Measurements from ENCODE around the gene CAP2.

Gene CAP2

GRCh38 chr6:17418281-17419188 is 25.1 kb downstream of the CAP2 start:
- ATAC-seq (ENCODE audit: insufficient read depth, low read depth) (no peak), DNase-seq (no peak)
- TF ChIP-seq CTCF (IDR thresholded peaks at IDR 0.05; ENCODE audit: borderline replicate concordance, extremely low read depth, low read length, poor library complexity, severe bottlenecking) (no peak), EZH2 (IDR thresholded peaks at IDR 0.05; ENCODE audit: borderline replicate concordance, low read depth, low read length, severe bottlenecking) (no peak)
- Histone ChIP-seq H4K20me1 (ENCODE audit: insufficient read depth, low read length) (no peaks in the 10 kb centered on the region), H3K27ac (ENCODE audit: low read length) (no peak overlapping the region), H3K36me3 (ENCODE audit: insufficient read depth, low read length) (no peaks in the 10 kb centered on the region), H3K4me2 (ENCODE audit: insufficient read depth, low read length) (no peak overlapping the region), H3K4me3 (ENCODE audit: low read depth in 1 of 2, low read length in 2 of 2) (no peak overlapping the region), H3K27me3 (ENCODE audit: insufficient read depth, low read length, poor library complexity) (no peaks in the 10 kb centered on the region), H3K9ac (ENCODE audit: low read depth, low read length) (no peak overlapping the region), H3K9me3 (ENCODE audit: insufficient read depth, low read length, severe bottlenecking) (no peaks in the 10 kb centered on the region), H3K79me2 (ENCODE audit: insufficient read depth, low read length) (no peaks in the 10 kb centered on the region), H3K4me1 (ENCODE audit: insufficient read depth, low read length) (no peaks in the 10 kb centered on the region), H2AFZ (ENCODE audit: low read depth, low read length) (no peak overlapping the region)

- TF ChIP-seq CTCF (IDR thresholded peaks at IDR 0.05; ENCODE audit: borderline replicate concordance, extremely low read depth, low read length, poor library complexity, severe bottlenecking) = no peak
- TF ChIP-seq EZH2 (IDR thresholded peaks at IDR 0.05; ENCODE audit: borderline replicate concordance, low read depth, low read length, severe bottlenecking) = no peak
- no peaks in the 10 kb centered on the region for H3K9me3 ChIP-seq (ENCODE audit: insufficient read depth, low read length, severe bottlenecking)
- ATAC-seq (ENCODE audit: insufficient read depth, low read depth) (no peak), DNase-seq (no peak)
- no peak overlapping the region for H3K4me3 ChIP-seq (ENCODE audit: low read depth in 1 of 2, low read length in 2 of 2)
- H3K27ac ChIP-seq (ENCODE audit: low read length) = no peak overlapping the region
- no peak overlapping the region for H3K9ac ChIP-seq (ENCODE audit: low read depth, low read length)
- no peaks in the 10 kb centered on the region for H3K79me2 ChIP-seq (ENCODE audit: insufficient read depth, low read length)
- no peak overlapping the region for H2AFZ ChIP-seq (ENCODE audit: low read depth, low read length)
- H3K27me3 ChIP-seq (ENCODE audit: insufficient read depth, low read length, poor library complexity) = no peaks in the 10 kb centered on the region
- no peaks in the 10 kb centered on the region for H4K20me1 ChIP-seq (ENCODE audit: insufficient read depth, low read length)
- no peaks in the 10 kb centered on the region for H3K36me3 ChIP-seq (ENCODE audit: insufficient read depth, low read length)
- no peaks in the 10 kb centered on the region for H3K4me1 ChIP-seq (ENCODE audit: insufficient read depth, low read length)
- no peak overlapping the region for H3K4me2 ChIP-seq (ENCODE audit: insufficient read depth, low read length)
Measured at GRCh38 chr6:17419189-17419575, 25.8 kb downstream of the CAP2 start.

GRCh38 chr6:17420368-17420767 is 27.0 kb downstream of the CAP2 start:
- H3K9me3 ChIP-seq (ENCODE audit: insufficient read depth, low read length, severe bottlenecking) = no peaks in the 10 kb centered on the region
- H3K79me2 ChIP-seq (ENCODE audit: insufficient read depth, low read length) = no peaks in the 10 kb centered on the region
- no peak overlapping the region for H3K4me3 ChIP-seq (ENCODE audit: low read depth in 1 of 2, low read length in 2 of 2)
- H3K27ac ChIP-seq (ENCODE audit: low read length) = no peak overlapping the region
- ATAC-seq (ENCODE audit: insufficient read depth, low read depth) = no peak
- H3K4me2 ChIP-seq (ENCODE audit: insufficient read depth, low read length) = no peak overlapping the region
- H2AFZ ChIP-seq (ENCODE audit: low read depth, low read length) = no peak overlapping the region
- H4K20me1 ChIP-seq (ENCODE audit: insufficient read depth, low read length) = no peaks in the 10 kb centered on the region
- TF ChIP-seq CTCF (IDR thresholded peaks at IDR 0.05; ENCODE audit: borderline replicate concordance, extremely low read depth, low read length, poor library complexity, severe bottlenecking) = no peak
- no peak for TF ChIP-seq EZH2 (IDR thresholded peaks at IDR 0.05; ENCODE audit: borderline replicate concordance, low read depth, low read length, severe bottlenecking)
- H3K9ac ChIP-seq (ENCODE audit: low read depth, low read length) = no peak overlapping the region
- DNase-seq = no peak
- H3K4me1 ChIP-seq (ENCODE audit: insufficient read depth, low read length) = no peaks in the 10 kb centered on the region
- H3K36me3 ChIP-seq (ENCODE audit: insufficient read depth, low read length) = no peaks in the 10 kb centered on the region
- no peaks in the 10 kb centered on the region for H3K27me3 ChIP-seq (ENCODE audit: insufficient read depth, low read length, poor library complexity)
